22Rv1 (cell line): ENCODE data around the gene EXOC4.
"Not testable (repeated sequence)": the region's sequence is repeated elsewhere in the genome, so short reads cannot be mapped to it uniquely, and the experiment has no call there.

ENCODE experiments used
- H3K27ac ChIP-seq: fragments of 450-650 bp; 2 replicates; pipeline ENCODE4 v1.5.1; 2017
- ZFX ChIP-seq: fragments of 450-650 bp; IDR thresholded peaks from 2 replicates; pipeline ENCODE4 v1.6.1; 2017; ENCODE audit warnings: antibody characterized with exemption, borderline replicate concordance
- TF ChIP-seq, protein P1 (sequence below): fragments of 450-650 bp; IDR thresholded peaks from 2 replicates; pipeline ENCODE4 v1.5.1; 2017; ENCODE audit warnings: mild to moderate bottlenecking

The EXOC4 gene

DNA sequence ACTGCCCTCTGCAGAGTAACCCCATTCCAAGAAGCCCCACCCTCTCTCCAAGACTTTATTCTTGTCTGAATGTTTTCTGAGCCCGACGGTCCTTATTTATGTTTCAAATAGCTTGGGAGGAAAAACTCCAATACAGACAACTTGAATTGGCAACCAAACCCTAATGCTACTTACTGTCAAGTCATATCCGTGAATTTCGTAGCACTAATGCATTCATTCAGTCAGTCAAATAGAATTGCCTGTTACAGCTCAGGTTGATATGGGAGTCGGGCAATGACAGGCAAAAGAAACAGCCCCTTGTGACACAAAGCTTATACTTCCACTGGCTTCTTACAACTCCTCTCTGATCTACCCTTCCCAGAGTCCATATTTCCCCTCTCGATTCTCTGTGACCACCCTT lies 815.8 kb downstream of the EXOC4 start:
- H3K27ac ChIP-seq = no peak overlapping the region
- no peak for TF ChIP-seq ZFX
- TF ChIP-seq, protein P1, sequence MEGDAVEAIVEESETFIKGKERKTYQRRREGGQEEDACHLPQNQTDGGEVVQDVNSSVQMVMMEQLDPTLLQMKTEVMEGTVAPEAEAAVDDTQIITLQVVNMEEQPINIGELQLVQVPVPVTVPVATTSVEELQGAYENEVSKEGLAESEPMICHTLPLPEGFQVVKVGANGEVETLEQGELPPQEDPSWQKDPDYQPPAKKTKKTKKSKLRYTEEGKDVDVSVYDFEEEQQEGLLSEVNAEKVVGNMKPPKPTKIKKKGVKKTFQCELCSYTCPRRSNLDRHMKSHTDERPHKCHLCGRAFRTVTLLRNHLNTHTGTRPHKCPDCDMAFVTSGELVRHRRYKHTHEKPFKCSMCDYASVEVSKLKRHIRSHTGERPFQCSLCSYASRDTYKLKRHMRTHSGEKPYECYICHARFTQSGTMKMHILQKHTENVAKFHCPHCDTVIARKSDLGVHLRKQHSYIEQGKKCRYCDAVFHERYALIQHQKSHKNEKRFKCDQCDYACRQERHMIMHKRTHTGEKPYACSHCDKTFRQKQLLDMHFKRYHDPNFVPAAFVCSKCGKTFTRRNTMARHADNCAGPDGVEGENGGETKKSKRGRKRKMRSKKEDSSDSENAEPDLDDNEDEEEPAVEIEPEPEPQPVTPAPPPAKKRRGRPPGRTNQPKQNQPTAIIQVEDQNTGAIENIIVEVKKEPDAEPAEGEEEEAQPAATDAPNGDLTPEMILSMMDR = no peak

GRCh38 chr7:134069187-134069586 lies 816.3 kb downstream of the EXOC4 start:
- no peak for TF ChIP-seq ZFX
- TF ChIP-seq, protein P1 = no peak
- H3K27ac ChIP-seq = no peak overlapping the region

DNA sequence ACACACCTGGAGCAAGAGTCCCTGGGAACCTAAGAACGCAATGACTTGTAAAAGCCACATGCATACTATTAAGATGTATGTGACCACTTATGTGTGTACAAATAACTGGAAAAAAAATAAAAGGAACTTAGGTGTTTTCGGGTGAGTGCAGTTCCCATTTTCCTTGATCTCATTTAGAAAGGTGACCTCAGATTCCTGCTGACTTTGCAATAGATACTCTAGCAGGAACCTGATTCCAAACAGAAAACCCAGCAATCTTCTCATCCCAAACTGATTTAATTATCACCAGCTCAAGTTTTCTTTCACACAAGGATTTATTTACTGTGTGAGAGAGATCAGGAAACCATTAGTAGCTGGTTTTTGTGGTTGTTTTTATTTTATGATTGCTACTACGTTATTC lies 817.8 kb downstream of the EXOC4 start:
- no peak overlapping the region for H3K27ac ChIP-seq
- TF ChIP-seq ZFX = no peak
- TF ChIP-seq, protein P1 = no peak

- no peak overlapping the region for H3K27ac ChIP-seq
- TF ChIP-seq ZFX = no peak
- TF ChIP-seq, protein P1 = no peak
These were observed 818.8 kb downstream of the EXOC4 start for GRCh38 chr7:134071355-134072331.

DNA sequence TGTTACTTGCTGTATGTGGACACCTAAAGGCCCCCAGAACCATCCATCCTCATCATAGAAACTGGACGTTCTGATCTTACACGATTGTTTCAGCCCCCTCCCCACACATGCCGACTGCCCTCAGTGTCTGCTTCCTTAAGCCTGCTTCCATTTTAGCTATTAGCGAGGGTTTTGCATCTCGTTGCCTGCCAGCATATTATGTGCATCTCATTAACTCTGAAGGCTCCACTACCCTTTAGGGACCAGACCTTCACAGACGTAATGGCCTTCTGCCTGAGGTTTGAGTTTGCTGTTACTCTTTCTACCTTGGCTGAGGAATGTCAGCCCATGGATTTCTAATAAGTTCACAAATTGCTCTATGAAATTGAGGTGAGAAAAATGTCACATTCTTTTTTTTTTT lies 820.4 kb downstream of the EXOC4 start:
- TF ChIP-seq, protein P1 = no peak
- TF ChIP-seq ZFX = no peak

DNA sequence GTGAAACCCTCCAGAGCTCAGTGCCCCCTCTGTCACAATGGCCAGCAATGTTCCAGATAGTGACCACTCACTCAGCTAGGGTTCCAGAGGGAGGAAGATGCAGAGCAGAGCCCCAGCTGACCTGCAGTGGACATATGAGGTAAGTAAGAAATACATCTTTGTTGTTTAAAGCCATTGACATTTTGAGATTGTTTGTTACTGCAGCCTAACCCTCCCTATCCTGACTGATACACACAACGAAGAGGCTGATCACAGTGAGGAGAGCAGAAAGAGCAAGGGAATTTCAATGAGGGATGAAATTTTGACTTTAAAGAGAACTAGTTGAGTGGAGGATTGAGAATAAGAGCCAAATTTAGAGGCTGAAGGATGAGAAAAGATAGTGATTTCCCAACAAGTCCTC lies 822.9 kb downstream of the EXOC4 start:
- H3K27ac ChIP-seq = no peak overlapping the region
- TF ChIP-seq ZFX = no peak
- TF ChIP-seq, protein P1 = no peak

More for the DNA sequence above, 820.4 kb downstream of the EXOC4 start:
- H3K27ac ChIP-seq = no peak overlapping the region

- not testable (repeated sequence) for H3K27ac ChIP-seq
These were observed 824.7 kb downstream of the EXOC4 start for GRCh38 chr7:134077560-134077959.
